ENCODE results near the gene S100A2. TPM values are rescaled to one million over a fixed set of nuclear protein-coding genes. Genes with fewer than 3 reads are reported as not detected.

Gene S100A2
- total and polyA plus RNA-seq, 2 of the 13 experiments (the other 11 are each of a cell fraction or from before 2014, with no cell fraction given), result 1.2 TPM

GRCh38 chr1:153545067-153546055 lies 20.3 kb downstream of the S100A2 start, which contains the start of gene S100A4 (continued):
- peak in 1 of 2 experiments; percentile 87; a peak in 2 of 4 replicates for TF ChIP-seq EP300 (IDR thresholded peaks at IDR 0.05; ENCODE audit: low read depth in 2 of 2, low read length in 2 of 2)
- TF ChIP-seq EP300 (CRISPR knock-in tag; IDR thresholded peaks at IDR 0.05; ENCODE audit: borderline replicate concordance), result no peak
- no peak for TF ChIP-seq MZF1 (CRISPR knock-in tag; IDR thresholded peaks at IDR 0.05; ENCODE audit: borderline replicate concordance)
- 0 out of 2 replicates have a peak, but pooled peaks have one; percentile 28 for TF ChIP-seq ZNF292 (CRISPR knock-in tag; IDR thresholded peaks at IDR 0.05; ENCODE audit: borderline replicate concordance, low read depth)
- TF ChIP-seq TP53 (CRISPR knock-in tag; conservative IDR thresholded peaks at IDR 0.05), result no peak
- TF ChIP-seq, protein P1, sequence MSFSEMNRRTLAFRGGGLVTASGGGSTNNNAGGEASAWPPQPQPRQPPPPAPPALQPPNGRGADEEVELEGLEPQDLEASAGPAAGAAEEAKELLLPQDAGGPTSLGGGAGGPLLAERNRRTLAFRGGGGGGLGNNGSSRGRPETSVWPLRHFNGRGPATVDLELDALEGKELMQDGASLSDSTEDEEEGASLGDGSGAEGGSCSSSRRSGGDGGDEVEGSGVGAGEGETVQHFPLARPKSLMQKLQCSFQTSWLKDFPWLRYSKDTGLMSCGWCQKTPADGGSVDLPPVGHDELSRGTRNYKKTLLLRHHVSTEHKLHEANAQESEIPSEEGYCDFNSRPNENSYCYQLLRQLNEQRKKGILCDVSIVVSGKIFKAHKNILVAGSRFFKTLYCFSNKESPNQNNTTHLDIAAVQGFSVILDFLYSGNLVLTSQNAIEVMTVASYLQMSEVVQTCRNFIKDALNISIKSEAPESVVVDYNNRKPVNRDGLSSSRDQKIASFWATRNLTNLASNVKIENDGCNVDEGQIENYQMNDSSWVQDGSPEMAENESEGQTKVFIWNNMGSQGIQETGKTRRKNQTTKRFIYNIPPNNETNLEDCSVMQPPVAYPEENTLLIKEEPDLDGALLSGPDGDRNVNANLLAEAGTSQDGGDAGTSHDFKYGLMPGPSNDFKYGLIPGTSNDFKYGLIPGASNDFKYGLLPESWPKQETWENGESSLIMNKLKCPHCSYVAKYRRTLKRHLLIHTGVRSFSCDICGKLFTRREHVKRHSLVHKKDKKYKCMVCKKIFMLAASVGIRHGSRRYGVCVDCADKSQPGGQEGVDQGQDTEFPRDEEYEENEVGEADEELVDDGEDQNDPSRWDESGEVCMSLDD (CRISPR knock-in tag; IDR thresholded peaks at IDR 0.05; ENCODE audit: borderline replicate concordance), result no peak
- TF ChIP-seq LBX2 (CRISPR knock-in tag; IDR thresholded peaks at IDR 0.05; ENCODE audit: borderline replicate concordance), result peak; percentile 35; the same call in 1 of the 2 replicates
- TF ChIP-seq, protein P2, sequence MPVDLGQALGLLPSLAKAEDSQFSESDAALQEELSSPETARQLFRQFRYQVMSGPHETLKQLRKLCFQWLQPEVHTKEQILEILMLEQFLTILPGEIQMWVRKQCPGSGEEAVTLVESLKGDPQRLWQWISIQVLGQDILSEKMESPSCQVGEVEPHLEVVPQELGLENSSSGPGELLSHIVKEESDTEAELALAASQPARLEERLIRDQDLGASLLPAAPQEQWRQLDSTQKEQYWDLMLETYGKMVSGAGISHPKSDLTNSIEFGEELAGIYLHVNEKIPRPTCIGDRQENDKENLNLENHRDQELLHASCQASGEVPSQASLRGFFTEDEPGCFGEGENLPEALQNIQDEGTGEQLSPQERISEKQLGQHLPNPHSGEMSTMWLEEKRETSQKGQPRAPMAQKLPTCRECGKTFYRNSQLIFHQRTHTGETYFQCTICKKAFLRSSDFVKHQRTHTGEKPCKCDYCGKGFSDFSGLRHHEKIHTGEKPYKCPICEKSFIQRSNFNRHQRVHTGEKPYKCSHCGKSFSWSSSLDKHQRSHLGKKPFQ (CRISPR knock-in tag; IDR thresholded peaks at IDR 0.05; ENCODE audit: insufficient replicate concordance), result no peak
- no peak for TF ChIP-seq ZNF274 (CRISPR knock-in tag; IDR thresholded peaks at IDR 0.05)
- TF ChIP-seq NFE2L2 (IDR thresholded peaks at IDR 0.05; ENCODE audit: low read length), result no peak
- TF ChIP-seq ZNF709 (CRISPR knock-in tag; IDR thresholded peaks at IDR 0.05), result 0 out of 2 replicates have a peak, but pooled peaks have one; percentile 14
- TF ChIP-seq, protein P3, sequence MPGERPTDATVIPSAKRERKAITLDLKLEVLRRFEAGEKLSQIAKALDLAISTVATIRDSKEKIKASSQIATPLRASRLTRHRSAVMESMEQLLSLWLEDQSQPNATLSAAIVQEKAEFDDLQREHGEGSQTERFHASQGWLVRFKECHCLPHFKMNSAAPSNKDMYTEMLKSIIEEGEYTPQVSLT (CRISPR knock-in tag; IDR thresholded peaks at IDR 0.05; ENCODE audit: borderline replicate concordance, low read depth), result no peak
- peak; percentile 36; the same call in 1 of the 2 replicates for TF ChIP-seq IRF9 (CRISPR knock-in tag; IDR thresholded peaks at IDR 0.05; ENCODE audit: borderline replicate concordance)
- TF ChIP-seq RBAK (CRISPR knock-in tag; IDR thresholded peaks at IDR 0.05), result no peak
- no peak for TF ChIP-seq ZFAT (CRISPR knock-in tag; conservative IDR thresholded peaks at IDR 0.05)
- no peak for TF ChIP-seq ZNF770 (CRISPR knock-in tag; IDR thresholded peaks at IDR 0.05)
- no peak for TF ChIP-seq SP1 (IDR thresholded peaks at IDR 0.05)
- peak; percentile 76 for TF ChIP-seq SP1 (CRISPR knock-in tag; IDR thresholded peaks at IDR 0.05)

Data from HepG2 (cell line).